ENCODE measurements around the gene PPEF1. TPM values are rescaled to one million over a fixed set of nuclear protein-coding genes. Genes with fewer than 3 reads are reported as not detected.

PPEF1 gene
- total RNA-seq, 6 donors from 2014 or later = 0.20 to 6.7 (median 0.36) TPM; not detected in 2

- DNase-seq (no peak), ATAC-seq (ENCODE audit: low FRiP score in 2 of 2) (no peak)
- H3K9me3 ChIP-seq = no peaks in the 10 kb centered on the region
- 66 to 74% methylated on average over 7 to 10 of the region's 10 CpGs for WGBS, 2 donors
- no peak overlapping the region for H3K4me3 ChIP-seq
- TF ChIP-seq POLR2AphosphoS5 (IDR thresholded peaks at IDR 0.05) (no peak), EP300 (IDR thresholded peaks at IDR 0.05) (no peak), POLR2A (IDR thresholded peaks at IDR 0.05) (no peak)
- TF ChIP-seq, protein P1, sequence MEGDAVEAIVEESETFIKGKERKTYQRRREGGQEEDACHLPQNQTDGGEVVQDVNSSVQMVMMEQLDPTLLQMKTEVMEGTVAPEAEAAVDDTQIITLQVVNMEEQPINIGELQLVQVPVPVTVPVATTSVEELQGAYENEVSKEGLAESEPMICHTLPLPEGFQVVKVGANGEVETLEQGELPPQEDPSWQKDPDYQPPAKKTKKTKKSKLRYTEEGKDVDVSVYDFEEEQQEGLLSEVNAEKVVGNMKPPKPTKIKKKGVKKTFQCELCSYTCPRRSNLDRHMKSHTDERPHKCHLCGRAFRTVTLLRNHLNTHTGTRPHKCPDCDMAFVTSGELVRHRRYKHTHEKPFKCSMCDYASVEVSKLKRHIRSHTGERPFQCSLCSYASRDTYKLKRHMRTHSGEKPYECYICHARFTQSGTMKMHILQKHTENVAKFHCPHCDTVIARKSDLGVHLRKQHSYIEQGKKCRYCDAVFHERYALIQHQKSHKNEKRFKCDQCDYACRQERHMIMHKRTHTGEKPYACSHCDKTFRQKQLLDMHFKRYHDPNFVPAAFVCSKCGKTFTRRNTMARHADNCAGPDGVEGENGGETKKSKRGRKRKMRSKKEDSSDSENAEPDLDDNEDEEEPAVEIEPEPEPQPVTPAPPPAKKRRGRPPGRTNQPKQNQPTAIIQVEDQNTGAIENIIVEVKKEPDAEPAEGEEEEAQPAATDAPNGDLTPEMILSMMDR (IDR thresholded peaks at IDR 0.05) = no peak
- H3K36me3 ChIP-seq = no peaks in the 10 kb centered on the region
- H3K27ac ChIP-seq = no peak overlapping the region
- H3K27me3 ChIP-seq = no peaks in the 10 kb centered on the region
- no peaks in the 10 kb centered on the region for H3K4me1 ChIP-seq
Observed at GRCh38 chrX:18871161-18871890, 163.9 kb downstream of the PPEF1 start.

DNA sequence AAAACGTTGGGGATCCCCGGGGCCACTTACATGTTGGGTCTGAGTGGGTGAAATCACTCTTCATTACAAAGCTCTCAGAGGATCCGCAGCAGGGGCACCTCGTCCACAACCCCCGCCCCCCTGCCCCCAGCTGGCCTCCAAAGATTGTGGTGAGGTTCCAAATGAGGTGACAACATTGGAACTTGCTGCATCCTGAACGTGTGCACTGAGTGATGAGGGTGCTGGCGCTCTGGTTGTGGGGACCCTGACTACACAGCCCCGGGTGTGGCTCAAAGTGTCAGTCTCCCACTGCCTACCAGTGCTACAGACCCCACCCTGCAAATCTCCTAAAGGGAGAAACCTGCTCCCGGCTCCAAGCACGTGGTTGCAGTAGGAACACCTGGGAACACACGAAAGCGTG lies 164.5 kb downstream of the PPEF1 start:
- 60 to 63% methylated on average over 1 to 9 of the region's 12 CpGs for WGBS, 2 donors
- H3K4me1 ChIP-seq = no peaks in the 10 kb centered on the region

DNA sequence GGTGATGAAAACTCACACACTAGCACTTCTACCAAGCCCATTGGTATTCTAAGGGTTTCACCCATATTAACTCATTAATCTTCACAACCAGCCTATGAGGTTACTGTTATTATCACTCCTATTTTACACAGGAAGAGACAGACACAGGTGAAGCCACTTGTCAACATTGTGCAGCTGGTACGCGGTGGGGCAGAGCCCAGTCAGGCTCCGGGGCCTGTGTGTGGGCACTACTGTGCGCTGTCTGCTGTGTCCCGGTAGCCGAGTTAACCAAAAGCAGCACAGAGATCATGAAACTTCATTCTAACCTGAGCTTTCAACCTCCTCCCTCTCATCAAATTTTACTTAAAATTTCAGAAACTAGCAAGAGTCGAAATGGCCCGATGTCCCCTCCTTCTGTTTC lies 165.2 kb downstream of the PPEF1 start:
- WGBS, 2 donors = 91 to 92% methylated on average over 4 to 8 of the region's 8 CpGs

More for the DNA sequence above, 164.5 kb downstream of the PPEF1 start:
- DNase-seq (no peak), ATAC-seq (ENCODE audit: low FRiP score in 2 of 2) (no peak)
- no peak overlapping the region for H3K27ac ChIP-seq
- no peaks in the 10 kb centered on the region for H3K9me3 ChIP-seq
- no peaks in the 10 kb centered on the region for H3K27me3 ChIP-seq
- no peaks in the 10 kb centered on the region for H3K36me3 ChIP-seq
- TF ChIP-seq, protein P1 (IDR thresholded peaks at IDR 0.05) = no peak
- TF ChIP-seq POLR2A (IDR thresholded peaks at IDR 0.05) (no peak), EP300 (IDR thresholded peaks at IDR 0.05) (no peak), POLR2AphosphoS5 (IDR thresholded peaks at IDR 0.05) (no peak)
- no peak overlapping the region for H3K4me3 ChIP-seq

DNA sequence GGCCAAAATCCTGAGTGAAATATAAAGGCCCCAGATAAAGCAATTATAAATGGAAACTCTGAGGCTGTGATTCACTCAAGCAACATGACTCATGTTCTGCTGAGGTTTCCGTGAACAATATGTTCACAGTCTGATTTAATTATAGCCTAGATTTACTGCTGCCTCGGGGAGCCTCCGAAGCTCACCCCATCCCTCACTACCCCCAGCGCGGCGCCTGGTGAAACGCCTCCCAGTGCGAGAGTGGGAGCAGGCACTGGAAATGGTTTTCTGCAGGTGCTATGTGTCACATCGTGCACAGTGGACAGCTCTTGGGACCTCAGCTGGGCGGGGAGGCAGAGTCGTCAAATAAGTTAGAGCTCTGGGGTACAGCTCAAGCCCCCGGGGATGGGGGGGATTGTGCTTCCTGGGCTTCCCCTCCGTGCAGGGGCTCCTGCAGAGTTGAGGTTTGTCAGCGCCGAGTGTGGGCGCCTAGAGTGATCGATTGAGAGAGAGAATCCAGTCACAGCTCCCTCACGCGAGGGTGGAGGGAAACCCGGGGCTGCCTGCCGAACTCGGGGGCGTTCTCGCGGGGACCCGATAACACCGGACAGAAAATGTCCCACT lies 165.8 kb downstream of the PPEF1 start:
- no peaks in the 10 kb centered on the region for H3K36me3 ChIP-seq
- TF ChIP-seq EP300 (IDR thresholded peaks at IDR 0.05) (no peak), POLR2A (IDR thresholded peaks at IDR 0.05) (no peak), POLR2AphosphoS5 (IDR thresholded peaks at IDR 0.05) (no peak)
- TF ChIP-seq, protein P1 (IDR thresholded peaks at IDR 0.05) = no peak
- 80 to 84% methylated on average over 19 to 27 of the region's 27 CpGs for WGBS, 2 donors
- H3K4me1 ChIP-seq = no peaks in the 10 kb centered on the region
- no peaks in the 10 kb centered on the region for H3K27me3 ChIP-seq
- no peak overlapping the region for H3K27ac ChIP-seq
- no peak for DNase-seq
- H3K9me3 ChIP-seq = no peaks in the 10 kb centered on the region
- ATAC-seq (ENCODE audit: low FRiP score in 2 of 2) = peak in 1 of 2 donors; percentile 78
- H3K4me3 ChIP-seq = no peak overlapping the region

More for the DNA sequence above, 165.2 kb downstream of the PPEF1 start:
- no peak for DNase-seq
- Histone ChIP-seq H3K4me1 (no peaks in the 10 kb centered on the region), H3K36me3 (no peaks in the 10 kb centered on the region), H3K9me3 (no peaks in the 10 kb centered on the region), H3K27ac (no peak overlapping the region), H3K4me3 (no peak overlapping the region), H3K27me3 (no peaks in the 10 kb centered on the region)
- ATAC-seq (ENCODE audit: low FRiP score in 2 of 2) = no peak
- TF ChIP-seq POLR2AphosphoS5 (IDR thresholded peaks at IDR 0.05) (no peak), EP300 (IDR thresholded peaks at IDR 0.05) (no peak), POLR2A (IDR thresholded peaks at IDR 0.05) (no peak)
- TF ChIP-seq, protein P1 (IDR thresholded peaks at IDR 0.05) = no peak
